ENCODE data around the gene MGMT. TPM values are rescaled to one million over a fixed set of nuclear protein-coding genes. Genes with fewer than 3 reads are reported as not detected.

The MGMT gene
- total and polyA plus RNA-seq, 4 donors: 28.2 to 79.1 (median 46.0) TPM

DNA sequence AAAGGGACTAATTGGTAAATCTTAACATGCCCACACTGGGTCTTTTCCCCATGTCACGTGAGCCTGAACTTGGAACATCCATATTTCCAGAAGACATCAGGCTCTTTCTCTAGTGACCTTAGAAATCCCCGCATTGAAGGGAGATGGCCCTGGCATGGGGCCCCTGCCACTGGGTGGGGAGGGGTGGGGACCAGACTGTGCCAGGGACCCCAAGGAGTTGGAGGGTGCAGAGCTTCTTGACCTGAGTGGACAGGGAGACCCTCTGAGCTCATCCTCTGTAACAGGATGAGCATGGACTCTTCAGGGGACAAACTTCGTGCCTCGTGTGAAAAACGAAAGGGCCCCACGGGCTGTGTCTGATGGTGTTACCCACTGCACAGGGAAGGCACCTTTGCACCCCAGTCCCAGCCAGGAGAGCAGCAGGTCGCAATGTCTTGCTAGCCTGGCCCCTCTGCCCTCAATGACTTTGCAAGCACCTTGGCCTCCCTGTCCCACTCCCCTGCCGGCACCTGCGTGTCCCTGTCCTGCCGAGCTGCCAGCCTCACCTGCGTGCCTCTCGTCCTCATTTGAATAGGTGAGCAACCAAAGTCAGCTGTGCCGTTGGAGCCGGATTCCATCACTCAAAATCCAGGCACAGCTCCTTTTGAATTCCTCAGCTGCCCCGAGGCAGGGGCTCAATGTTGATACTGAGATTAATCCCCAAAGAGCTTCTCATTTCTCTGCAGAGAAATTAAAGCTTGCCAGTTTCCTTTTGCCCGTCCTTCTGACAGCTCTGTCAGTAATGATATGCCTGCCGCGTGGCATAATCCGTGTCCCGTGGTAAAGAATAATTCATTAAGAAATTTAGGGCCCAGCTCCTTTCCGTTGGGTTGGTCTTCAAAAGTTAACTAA lies 262.1 kb downstream of the MGMT start:
- TF ChIP-seq, protein P1, sequence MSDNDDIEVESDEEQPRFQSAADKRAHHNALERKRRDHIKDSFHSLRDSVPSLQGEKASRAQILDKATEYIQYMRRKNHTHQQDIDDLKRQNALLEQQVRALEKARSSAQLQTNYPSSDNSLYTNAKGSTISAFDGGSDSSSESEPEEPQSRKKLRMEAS (IDR thresholded peaks at IDR 0.05): no peak
- TF ChIP-seq, protein P2, sequence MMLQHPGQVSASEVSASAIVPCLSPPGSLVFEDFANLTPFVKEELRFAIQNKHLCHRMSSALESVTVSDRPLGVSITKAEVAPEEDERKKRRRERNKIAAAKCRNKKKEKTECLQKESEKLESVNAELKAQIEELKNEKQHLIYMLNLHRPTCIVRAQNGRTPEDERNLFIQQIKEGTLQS (IDR thresholded peaks at IDR 0.05): no peak
- no peak for TF ChIP-seq HNF4G (IDR thresholded peaks at IDR 0.05)
- TF ChIP-seq, protein P3, sequence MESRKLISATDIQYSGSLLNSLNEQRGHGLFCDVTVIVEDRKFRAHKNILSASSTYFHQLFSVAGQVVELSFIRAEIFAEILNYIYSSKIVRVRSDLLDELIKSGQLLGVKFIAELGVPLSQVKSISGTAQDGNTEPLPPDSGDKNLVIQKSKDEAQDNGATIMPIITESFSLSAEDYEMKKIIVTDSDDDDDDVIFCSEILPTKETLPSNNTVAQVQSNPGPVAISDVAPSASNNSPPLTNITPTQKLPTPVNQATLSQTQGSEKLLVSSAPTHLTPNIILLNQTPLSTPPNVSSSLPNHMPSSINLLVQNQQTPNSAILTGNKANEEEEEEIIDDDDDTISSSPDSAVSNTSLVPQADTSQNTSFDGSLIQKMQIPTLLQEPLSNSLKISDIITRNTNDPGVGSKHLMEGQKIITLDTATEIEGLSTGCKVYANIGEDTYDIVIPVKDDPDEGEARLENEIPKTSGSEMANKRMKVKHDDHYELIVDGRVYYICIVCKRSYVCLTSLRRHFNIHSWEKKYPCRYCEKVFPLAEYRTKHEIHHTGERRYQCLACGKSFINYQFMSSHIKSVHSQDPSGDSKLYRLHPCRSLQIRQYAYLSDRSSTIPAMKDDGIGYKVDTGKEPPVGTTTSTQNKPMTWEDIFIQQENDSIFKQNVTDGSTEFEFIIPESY (IDR thresholded peaks at IDR 0.05): no peak
- no peak for TF ChIP-seq RAD21 (IDR thresholded peaks at IDR 0.05)
- no peak for TF ChIP-seq HNF4A (conservative IDR thresholded peaks at IDR 0.05)
- no peak for TF ChIP-seq RXRA (IDR thresholded peaks at IDR 0.05)
- no peak for TF ChIP-seq JUND (IDR thresholded peaks at IDR 0.05)
- TF ChIP-seq, protein P4, sequence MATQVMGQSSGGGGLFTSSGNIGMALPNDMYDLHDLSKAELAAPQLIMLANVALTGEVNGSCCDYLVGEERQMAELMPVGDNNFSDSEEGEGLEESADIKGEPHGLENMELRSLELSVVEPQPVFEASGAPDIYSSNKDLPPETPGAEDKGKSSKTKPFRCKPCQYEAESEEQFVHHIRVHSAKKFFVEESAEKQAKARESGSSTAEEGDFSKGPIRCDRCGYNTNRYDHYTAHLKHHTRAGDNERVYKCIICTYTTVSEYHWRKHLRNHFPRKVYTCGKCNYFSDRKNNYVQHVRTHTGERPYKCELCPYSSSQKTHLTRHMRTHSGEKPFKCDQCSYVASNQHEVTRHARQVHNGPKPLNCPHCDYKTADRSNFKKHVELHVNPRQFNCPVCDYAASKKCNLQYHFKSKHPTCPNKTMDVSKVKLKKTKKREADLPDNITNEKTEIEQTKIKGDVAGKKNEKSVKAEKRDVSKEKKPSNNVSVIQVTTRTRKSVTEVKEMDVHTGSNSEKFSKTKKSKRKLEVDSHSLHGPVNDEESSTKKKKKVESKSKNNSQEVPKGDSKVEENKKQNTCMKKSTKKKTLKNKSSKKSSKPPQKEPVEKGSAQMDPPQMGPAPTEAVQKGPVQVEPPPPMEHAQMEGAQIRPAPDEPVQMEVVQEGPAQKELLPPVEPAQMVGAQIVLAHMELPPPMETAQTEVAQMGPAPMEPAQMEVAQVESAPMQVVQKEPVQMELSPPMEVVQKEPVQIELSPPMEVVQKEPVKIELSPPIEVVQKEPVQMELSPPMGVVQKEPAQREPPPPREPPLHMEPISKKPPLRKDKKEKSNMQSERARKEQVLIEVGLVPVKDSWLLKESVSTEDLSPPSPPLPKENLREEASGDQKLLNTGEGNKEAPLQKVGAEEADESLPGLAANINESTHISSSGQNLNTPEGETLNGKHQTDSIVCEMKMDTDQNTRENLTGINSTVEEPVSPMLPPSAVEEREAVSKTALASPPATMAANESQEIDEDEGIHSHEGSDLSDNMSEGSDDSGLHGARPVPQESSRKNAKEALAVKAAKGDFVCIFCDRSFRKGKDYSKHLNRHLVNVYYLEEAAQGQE (IDR thresholded peaks at IDR 0.05): no peak
- no peak for TF ChIP-seq FOXA1 (IDR thresholded peaks at IDR 0.05)
- no peak for TF ChIP-seq GABPA (IDR thresholded peaks at IDR 0.05 in 1 of 2, conservative IDR thresholded peaks at IDR 0.05 in 1 of 2)
- TF ChIP-seq YY1 (IDR thresholded peaks at IDR 0.05): no peak
- H3K9ac ChIP-seq (ENCODE audit: low read depth in 1 of 2, low read length in 2 of 2): no peak overlapping the region
- H3K9me3 ChIP-seq (ENCODE audit: control insufficient read depth in 4 of 4, low read length in 3 of 4): peaks cover 0 to 2% (median 0%) of the 10 kb centered on the region in 4 donors
- H3K27me3 ChIP-seq (ENCODE audit: control insufficient read depth in 4 of 4, insufficient read depth in 4 of 4, low read length in 3 of 4): no peaks in the 10 kb centered on the region
- H3K27ac ChIP-seq (ENCODE audit: low read depth in 1 of 2, low read length in 2 of 2): no peak overlapping the region
- peaks cover 0 to 2% (median under 1%) of the 10 kb centered on the region in 4 donors for H3K36me3 ChIP-seq (ENCODE audit: control insufficient read depth in 4 of 4, insufficient read depth in 3 of 4, low read depth in 1 of 4, low read length in 3 of 4)
- H3K4me3 ChIP-seq (ENCODE audit: low read depth in 1 of 3, low read length in 3 of 3): no peak overlapping the region
- WGBS: 96% methylated on average over 21 of the region's 21 CpGs
- no peak for DNase-seq (ENCODE audit: low spot score)
- H3K4me1 ChIP-seq (ENCODE audit: control insufficient read depth in 4 of 4, insufficient read depth in 4 of 4, low read length in 3 of 4): peaks cover 0 to 18% (median 12%) of the 10 kb centered on the region in 4 donors

DNA sequence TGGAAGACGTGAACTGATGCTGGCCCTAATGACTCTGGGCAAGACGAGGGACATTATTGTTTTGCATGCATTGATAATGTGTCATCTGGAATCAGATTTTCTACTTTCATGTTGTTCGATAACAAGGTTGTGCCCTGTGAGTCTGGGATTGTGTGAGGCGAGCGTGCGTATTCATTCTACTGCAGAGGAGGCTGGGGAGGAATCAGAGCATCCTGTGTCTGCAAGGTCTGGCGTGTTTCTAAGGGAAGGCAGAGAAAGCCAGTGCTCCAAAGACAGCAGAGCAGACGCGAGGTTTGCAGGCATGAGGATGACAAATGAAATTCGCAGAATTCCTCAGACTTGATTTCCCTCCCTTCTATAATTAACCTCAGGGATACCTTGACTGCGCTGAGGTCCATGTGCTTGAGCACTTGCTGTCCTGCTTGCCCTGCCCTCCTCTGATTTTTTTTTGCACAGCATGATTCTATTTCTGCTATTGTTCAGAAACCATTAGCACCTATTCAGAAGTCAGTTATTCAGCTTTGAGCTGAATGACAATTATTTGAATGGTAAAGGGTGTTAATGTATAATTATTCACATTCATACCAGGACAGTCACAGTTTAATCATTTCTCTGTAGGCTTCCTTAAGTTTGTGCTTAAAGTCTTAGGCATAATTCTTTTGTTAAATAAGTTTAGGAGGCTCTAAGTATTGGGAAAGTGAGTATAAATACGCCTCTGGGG lies 263.4 kb downstream of the MGMT start:
- H3K36me3 ChIP-seq (ENCODE audit: control insufficient read depth in 4 of 4, insufficient read depth in 3 of 4, low read depth in 1 of 4, low read length in 3 of 4): peaks cover 0 to 2% (median under 1%) of the 10 kb centered on the region in 4 donors
- no peak for TF ChIP-seq FOXA1 (IDR thresholded peaks at IDR 0.05)
- no peak for TF ChIP-seq EGR1 (IDR thresholded peaks at IDR 0.05; ENCODE audit: low read depth in 2 of 2)
- H3K27ac ChIP-seq (ENCODE audit: low read depth in 1 of 2, low read length in 2 of 2): no peak overlapping the region
- no peaks in the 10 kb centered on the region for H3K27me3 ChIP-seq (ENCODE audit: control insufficient read depth in 4 of 4, insufficient read depth in 4 of 4, low read length in 3 of 4)
- no peak overlapping the region for H3K9ac ChIP-seq (ENCODE audit: low read depth in 1 of 2, low read length in 2 of 2)
- peaks cover 0 to 6% (median 4%) of the 10 kb centered on the region in 4 donors for H3K4me1 ChIP-seq (ENCODE audit: control insufficient read depth in 4 of 4, insufficient read depth in 4 of 4, low read length in 3 of 4)
- WGBS: 96% methylated on average over 12 of the region's 12 CpGs
- DNase-seq (ENCODE audit: low spot score): no peak
- H3K9me3 ChIP-seq (ENCODE audit: control insufficient read depth in 4 of 4, low read length in 3 of 4): peaks cover 0 to 2% (median 0%) of the 10 kb centered on the region in 4 donors
- no peak overlapping the region for H3K4me3 ChIP-seq (ENCODE audit: low read depth in 1 of 3, low read length in 3 of 3)

Data from liver (tissue), 9 donors.